HG03108 (cell line): ENCODE measurements around the gene MYH7B.

ENCODE experiments used
- ATAC-seq: cut with Tn5 transposase; IDR thresholded peaks from one replicate; pipeline ENCODE4 v1.9.1; 2021; ENCODE audit warnings: moderate library complexity; ENCODE audit not compliant: unreplicated experiment

MYH7B gene

DNA sequence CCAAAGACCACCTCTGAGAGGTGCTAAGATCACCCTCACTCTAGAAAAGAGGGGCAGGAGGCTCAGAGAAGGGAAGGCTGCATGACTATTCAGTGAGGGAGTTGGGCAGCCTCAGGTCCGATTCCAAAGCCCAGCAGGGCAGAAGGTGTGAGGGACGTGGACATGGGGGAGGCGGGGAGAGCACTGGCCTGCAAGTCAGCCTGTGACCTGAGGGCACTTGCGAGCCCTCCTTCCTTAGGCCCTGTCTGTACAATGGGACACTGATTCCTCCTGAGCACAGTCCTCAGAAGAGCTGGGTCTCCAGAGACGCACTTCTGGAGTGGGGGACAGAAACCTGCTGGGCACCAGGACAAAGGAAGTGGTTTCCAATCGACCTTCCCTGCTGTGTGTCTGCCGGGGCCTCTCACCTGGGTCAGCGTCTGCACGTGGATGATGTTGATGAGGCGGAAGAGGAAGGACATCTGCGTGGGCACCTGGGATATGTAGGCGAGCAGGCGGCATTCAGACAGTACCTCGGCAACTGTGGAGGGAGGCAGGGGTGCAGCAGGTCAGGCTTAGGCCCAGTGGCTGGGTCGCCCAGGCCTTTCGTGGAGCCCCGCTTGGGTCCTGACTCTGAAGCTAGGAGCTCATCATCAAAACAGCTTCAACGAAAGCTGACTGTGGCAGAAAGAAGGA lies 48.5 kb downstream of the MYH7B start:
- ATAC-seq: no peak

GRCh38 chr20:35004749-35005462 lies 49.2 kb downstream of the MYH7B start:
- no peak for ATAC-seq
